Erythroblast (primary cell): Measurements from ENCODE around the gene F12.

ENCODE experiments used
- GATA1 ChIP-seq: IDR thresholded peaks from 2 replicates; pipeline ENCODE4 v1.6.1; 2011; ENCODE audit warnings: low read depth, mild to moderate bottlenecking, control low read depth, low read length, moderate library complexity
- POLR2A ChIP-seq: IDR thresholded peaks from 2 replicates; pipeline ENCODE4 v1.6.1; 2011; ENCODE audit warnings: mild to moderate bottlenecking, low read length

DNA sequence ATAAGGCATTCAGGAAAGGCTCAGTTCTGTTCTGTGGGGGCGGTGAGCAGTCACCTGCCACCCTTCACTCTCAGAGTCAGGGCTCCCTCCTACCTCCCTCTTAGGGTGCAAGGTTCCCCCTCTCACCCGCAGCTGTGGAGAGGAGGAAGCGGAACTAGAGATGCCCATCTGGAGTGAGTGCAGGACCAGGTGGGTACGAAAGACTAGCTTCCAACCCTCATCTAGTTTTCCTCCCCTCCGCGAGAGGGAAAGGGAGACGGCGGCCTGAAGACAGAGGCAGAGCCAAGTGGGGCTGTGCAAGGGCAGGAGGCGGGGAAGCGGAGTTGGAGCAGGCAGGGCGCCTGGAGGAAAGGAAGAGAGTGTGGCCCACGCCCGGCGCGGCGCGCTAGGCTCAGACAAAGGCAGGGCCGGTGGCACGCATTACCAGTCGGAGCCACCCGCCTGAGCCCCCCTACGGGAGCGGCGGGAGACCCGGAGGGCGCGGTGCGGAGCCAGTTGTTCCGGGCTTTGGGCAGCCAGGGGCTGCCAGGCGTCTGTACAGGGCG lies 44.6 kb upstream of the F12 start:
- TF ChIP-seq POLR2A: no peak
- TF ChIP-seq GATA1: no peak
